GM21737 (cell line): ENCODE data around the gene TRIM49.
"Not testable (repeated sequence)": the region's sequence is repeated elsewhere in the genome, so short reads cannot be mapped to it uniquely, and the experiment has no call there.

Source experiments
- ATAC-seq: cut with Tn5 transposase; IDR thresholded peaks from one replicate; pipeline ENCODE4 v1.9.1; 2021; ENCODE audit warnings: mild to moderate bottlenecking, moderate library complexity; ENCODE audit not compliant: unreplicated experiment

Gene TRIM49, protein sequence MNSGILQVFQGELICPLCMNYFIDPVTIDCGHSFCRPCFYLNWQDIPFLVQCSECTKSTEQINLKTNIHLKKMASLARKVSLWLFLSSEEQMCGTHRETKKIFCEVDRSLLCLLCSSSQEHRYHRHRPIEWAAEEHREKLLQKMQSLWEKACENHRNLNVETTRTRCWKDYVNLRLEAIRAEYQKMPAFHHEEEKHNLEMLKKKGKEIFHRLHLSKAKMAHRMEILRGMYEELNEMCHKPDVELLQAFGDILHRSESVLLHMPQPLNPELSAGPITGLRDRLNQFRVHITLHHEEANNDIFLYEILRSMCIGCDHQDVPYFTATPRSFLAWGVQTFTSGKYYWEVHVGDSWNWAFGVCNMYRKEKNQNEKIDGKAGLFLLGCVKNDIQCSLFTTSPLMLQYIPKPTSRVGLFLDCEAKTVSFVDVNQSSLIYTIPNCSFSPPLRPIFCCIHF

DNA sequence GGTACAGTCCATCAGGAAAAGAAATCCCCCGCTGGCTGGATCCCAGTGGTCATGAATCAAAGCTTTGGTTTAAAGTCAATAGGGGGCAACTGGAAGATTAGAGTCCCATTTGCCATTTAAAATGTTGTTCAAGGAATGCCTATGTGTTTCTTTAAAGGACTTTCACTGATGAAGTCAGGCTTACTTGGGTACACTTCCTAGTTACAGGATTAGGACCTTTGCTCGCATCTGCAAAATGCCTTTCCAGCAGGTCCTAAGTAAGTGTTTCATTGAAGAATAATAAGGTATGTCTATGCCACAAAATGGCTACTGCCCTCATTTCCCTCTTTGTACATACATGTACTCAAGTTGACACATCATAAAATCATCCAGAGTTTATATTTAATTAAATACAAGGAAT is at the start of gene TRIM49:
Gene TRIM49 (minus strand): TSS at position 101 of the 400 bp plus-strand sequence. CDS start 4,106 bp downstream, outside the sequence.
- not testable (repeated sequence) for ATAC-seq

DNA sequence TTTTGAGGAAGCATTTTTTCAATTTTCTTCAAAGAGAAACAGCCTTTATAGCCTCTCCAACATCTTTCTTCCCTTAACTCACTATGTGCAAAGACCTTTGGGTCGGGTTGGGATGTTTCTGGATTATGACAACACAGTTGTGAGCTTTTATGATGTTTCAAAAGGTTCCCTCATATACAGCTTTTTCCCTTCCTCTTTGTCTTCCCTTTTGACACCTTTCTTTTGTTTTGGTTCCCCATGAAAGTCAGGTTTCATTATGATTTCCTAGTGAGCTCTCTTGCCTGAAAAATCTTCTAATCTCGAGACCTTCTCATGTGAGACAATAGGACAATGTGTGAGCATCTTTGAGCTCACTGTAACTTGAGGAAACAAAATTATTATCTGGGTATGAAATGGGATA is 18.3 kb upstream of the TRIM49 start:
- ATAC-seq, result not testable (repeated sequence)

DNA sequence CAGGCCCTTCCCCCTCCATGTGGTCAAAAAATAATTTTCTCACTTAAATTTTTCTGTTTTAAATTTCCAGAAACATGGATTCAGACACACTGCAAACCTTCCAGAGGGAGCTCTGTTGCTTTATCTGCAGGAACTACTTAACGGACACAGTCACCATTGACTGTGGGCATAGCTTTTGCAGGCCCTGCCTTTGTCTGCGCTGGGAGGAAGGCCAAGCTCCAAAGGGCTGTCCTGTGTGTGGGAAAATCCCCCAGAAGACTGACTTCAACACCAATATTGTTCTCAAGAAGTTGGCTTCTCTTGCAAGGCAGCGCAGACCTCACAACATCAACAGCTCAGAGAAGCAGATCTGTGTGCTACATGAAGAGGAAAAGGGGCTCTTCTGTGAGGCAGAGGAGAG is 11.6 kb upstream of the TRIM49 start:
- ATAC-seq, result not testable (repeated sequence)

DNA sequence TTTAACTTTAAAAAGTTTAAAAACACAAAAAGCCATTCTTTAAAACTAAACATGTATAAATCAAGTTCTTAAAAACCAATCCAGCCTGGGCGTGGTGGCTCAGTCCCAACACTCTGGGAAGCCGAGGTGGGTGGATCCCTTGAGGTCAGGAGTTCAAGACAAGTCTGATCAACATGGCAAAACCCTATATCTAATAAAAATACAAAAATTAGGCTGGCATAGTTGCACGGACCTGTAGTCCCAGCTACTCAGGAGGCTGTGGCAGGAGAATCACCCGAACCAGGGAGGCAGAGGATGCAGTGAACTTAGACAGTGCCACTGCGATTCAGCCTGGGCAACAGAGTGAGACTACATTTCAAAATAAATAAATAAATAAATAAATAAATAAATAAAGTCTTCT is 5.2 kb upstream of the TRIM49 start:
- not testable (repeated sequence) for ATAC-seq

DNA sequence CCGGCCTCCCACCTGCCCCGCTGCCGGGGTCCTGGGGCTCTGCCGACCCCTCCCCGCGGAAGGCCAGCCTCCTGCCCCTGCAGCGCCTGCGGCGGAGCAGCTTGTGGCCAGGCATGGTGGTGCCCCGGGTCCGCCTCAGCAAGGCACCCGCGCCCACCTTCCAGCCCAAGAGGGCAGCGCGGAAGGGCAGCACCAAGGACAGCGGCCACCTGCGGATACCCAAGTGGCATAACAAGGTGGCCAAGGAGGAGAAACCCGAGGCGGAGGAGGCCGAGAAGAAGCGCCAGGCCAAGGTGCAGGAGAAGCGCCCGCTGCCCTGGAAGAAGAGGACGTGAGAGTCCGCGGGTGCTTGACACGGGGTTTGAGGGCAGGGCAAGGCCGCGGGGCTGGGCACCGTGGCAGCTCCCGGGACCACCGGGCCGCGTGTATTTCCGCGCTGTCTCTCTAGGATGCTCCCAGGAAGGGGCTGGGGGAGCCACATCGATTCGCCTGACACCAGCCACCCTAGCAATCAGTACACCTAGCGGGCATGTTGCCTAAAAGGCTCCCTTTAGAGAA is 20.8 kb downstream of the TRIM49 start:
- not testable (repeated sequence) for ATAC-seq

DNA sequence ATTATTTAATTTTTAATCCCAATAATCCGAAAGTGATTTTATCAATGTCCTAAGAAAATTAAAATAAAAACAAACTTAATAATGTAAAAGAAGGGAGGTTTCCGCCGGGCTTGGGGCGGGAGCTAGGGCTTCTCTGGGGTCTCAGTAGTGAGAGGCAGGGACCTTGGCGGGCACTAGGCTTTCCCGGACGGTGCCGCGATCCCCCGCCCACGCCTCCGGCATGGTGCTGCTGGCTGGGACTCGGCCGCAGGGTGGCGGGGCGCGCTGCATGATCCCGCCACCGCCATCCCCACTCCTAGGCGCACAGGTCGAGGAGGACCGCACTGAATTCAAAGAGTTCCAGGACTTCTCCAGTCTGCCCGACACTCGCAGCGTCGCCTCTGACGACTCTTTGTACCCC is 22.6 kb downstream of the TRIM49 start:
- not testable (repeated sequence) for ATAC-seq

DNA sequence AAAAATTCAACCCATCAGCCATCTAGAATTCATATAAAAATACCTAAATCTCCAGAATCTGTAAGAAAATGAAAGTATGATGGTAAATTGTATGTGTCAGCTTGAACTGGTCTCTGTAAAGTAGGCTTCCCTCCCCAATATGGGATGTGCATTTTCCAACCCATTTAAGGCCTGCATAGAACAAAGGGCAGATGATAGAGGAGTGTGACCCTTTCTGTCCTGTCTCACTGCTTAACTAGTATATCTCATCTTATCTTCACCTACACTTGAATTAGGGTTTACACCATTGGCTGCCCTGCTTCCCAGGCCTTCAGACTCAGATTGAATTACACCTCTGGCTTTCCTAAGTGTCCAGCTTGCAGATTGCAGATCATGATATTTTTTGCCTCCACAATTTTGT is 57.6 kb downstream of the TRIM49 start:
- ATAC-seq, result not testable (repeated sequence)
